OCI-LY7 (cell line): ENCODE measurements around the gene ELP6. TPM values are rescaled to one million over a fixed set of nuclear protein-coding genes. Genes with fewer than 3 reads are reported as not detected.

Experiments
- BruUV-seq: library from RNA; stranded (reverse); fragments of 400-500 nt; replicated peaks from 2 replicates; lab custom pipeline; 2021; lab: Mats Ljungman, UMichigan
- CTCF ChIA-PET: fragments of 300-600 bp; sonication (Branson Sonifier 250); formaldehyde crosslinking; loops from one replicate; lab custom pipeline; 2022; ENCODE audit warnings: antibody characterized with exemption; ENCODE audit not compliant: unreplicated experiment; lab: Charles Lee
- POLR2A ChIA-PET: fragments of 300-600 bp; sonication (Branson Sonifier 250); formaldehyde crosslinking; loops from one replicate; lab custom pipeline; 2022; ENCODE audit warnings: antibody characterized with exemption; lab: Charles Lee
- DNase-seq: peaks from one replicate; pipeline ENCODE4 v3.0.0-alpha.2; 2015; ENCODE audit warnings: low spot score
- H2AFZ ChIP-seq: fragments of 200-600 bp; sonication (generic), shearing (Covaris generic); 2 replicates; pipeline ENCODE4 v1.6.1; 2014; ENCODE audit warnings: mild to moderate bottlenecking, antibody characterized with exemption, low read length, moderate library complexity
- H3K27ac ChIP-seq: fragments of 200-600 bp; sonication (generic); 2 replicates; pipeline ENCODE4 v1.5.1; 2014; ENCODE audit warnings: mixed run types, low read depth, mild to moderate bottlenecking, moderate library complexity, low read length, inconsistent platforms; ENCODE audit not compliant: poor library complexity, severe bottlenecking
- H3K36me3 ChIP-seq: fragments of 200-600 bp; sonication (generic); 2 replicates; pipeline ENCODE4 v1.6.1; 2014; ENCODE audit warnings: mild to moderate bottlenecking, antibody characterized with exemption, low read length, moderate library complexity, mixed read lengths; ENCODE audit not compliant: insufficient read depth
- H3K4me1 ChIP-seq: fragments of 200-600 bp; sonication (generic); 2 replicates; pipeline ENCODE4 v1.5.1; 2014; ENCODE audit warnings: mild to moderate bottlenecking, low read length; ENCODE audit not compliant: insufficient read depth, poor library complexity, severe bottlenecking
- H3K4me2 ChIP-seq: fragments of 200-600 bp; sonication (generic); 2 replicates; pipeline ENCODE4 v1.6.1; 2014; ENCODE audit warnings: mild to moderate bottlenecking, low read length
- H3K4me3 ChIP-seq: fragments of 200-600 bp; sonication (generic); 2 replicates; pipeline ENCODE4 v1.5.1; 2014; ENCODE audit warnings: mild to moderate bottlenecking, low read depth, low read length; ENCODE audit not compliant: poor library complexity, severe bottlenecking
- H3K79me2 ChIP-seq: fragments of 200-600 bp; sonication (generic); 2 replicates; pipeline ENCODE4 v1.6.1; 2016; ENCODE audit warnings: low read depth, mild to moderate bottlenecking, low read length, moderate library complexity, mixed read lengths; ENCODE audit not compliant: insufficient read depth
- H3K9me2 ChIP-seq: fragments of 200-600 bp; sonication (generic); 2 replicates; pipeline ENCODE4 v1.6.1; 2016; ENCODE audit warnings: mild to moderate bottlenecking, low read length, mixed read lengths; ENCODE audit not compliant: insufficient read depth
- H3K9me3 ChIP-seq: fragments of 200-600 bp; sonication (generic); 2 replicates; pipeline ENCODE4 v1.6.1; 2014; ENCODE audit warnings: mild to moderate bottlenecking, mixed run types, low read length, mixed read lengths
- H4K20me1 ChIP-seq: fragments of 200-600 bp; sonication (generic); 2 replicates; pipeline ENCODE4 v1.6.1; 2014; ENCODE audit warnings: mild to moderate bottlenecking, antibody characterized with exemption, low read length, moderate library complexity, mixed read lengths; ENCODE audit not compliant: insufficient read depth
- EZH2phosphoT487 ChIP-seq: fragments of 200-600 bp; sonication (generic); IDR thresholded peaks from 2 replicates; pipeline ENCODE4 v1.6.1; 2018; ENCODE audit warnings: low read depth, borderline replicate concordance, mild to moderate bottlenecking, mixed run types, antibody characterized with exemption, low read length, moderate library complexity, mixed read lengths
- intact Hi-C: fragments of 100-400 bp; cut with micrococcal nuclease; formaldehyde crosslinking; loops from one replicate; pipeline ENCODE4 v1.10.0; 2022; ENCODE audit not compliant: unreplicated experiment
- small RNA-seq: library from RNA; depleted of rRNA; stranded (forward); fragments of <200 nt; gene quantifications from one replicate; pipeline ENCODE3, GENCODE V24; 2014
- total RNA-seq, 2 experiments: library from RNA; depleted of rRNA in 1 of 2; stranded (reverse); fragments of >200 nt in 1 of 2; shearing (Covaris generic) in 1 of 2; gene quantifications; 2 replicates each; pipeline ENCODE4 v1.2.3, GENCODE V29; 2014 to 2022
- TF ChIP-seq, protein P1 (sequence below): fragments of 200-600 bp; sonication (generic); conservative IDR thresholded peaks from 2 replicates; pipeline ENCODE4 v1.5.1; 2014; ENCODE audit warnings: mild to moderate bottlenecking, antibody characterized with exemption, low read length, moderate library complexity, mixed read lengths

Gene ELP6
- total RNA-seq, 2 experiments from 2014 or later, result 91.5 to 92.5 TPM

DNA sequence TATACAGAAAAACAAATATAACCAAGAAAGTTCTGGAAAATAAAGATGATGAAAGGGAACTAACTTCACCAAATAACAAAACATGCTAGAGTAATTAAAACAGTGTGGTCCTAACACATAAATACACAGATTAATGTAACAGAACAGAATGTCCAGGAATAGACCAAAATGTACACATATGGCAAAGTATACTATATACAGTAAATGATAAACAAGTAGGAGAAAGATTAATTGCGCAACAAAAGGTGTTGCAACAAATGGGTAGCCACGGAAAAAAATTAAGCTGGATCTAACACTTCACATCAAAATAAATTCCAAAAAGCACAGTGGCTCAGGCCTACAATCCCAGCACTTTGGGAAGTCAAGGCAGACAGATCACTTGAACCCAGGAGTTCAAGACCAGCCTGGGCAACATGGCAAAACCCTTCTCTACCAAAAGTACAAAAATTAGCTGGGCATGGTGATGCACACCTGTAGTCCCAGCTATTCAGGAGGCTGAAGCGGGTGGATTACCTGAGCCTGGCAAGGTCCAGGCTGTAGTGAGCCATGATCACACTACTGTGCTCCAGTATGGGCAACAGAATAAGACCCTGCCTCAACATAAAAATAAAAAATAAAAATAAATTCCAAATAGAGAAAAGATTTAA lies 57.6 kb downstream of the ELP6 start:
- no TSS peak for BruUV-seq
- H3K27ac ChIP-seq, result no peak overlapping the region
- H3K4me1 ChIP-seq, result no peaks in the 10 kb centered on the region
- no peak for DNase-seq
- peaks cover 4% of the 10 kb centered on the region; the same call in 1 of the 2 replicates for H4K20me1 ChIP-seq
- H3K36me3 ChIP-seq, result peaks cover 11% of the 10 kb centered on the region
- no peak overlapping the region for H3K4me3 ChIP-seq
- peaks cover 59% of the 10 kb centered on the region for H3K79me2 ChIP-seq
- CTCF ChIA-PET, result no interaction called here
- POLR2A ChIA-PET, result no interaction called here
- no peaks in the 10 kb centered on the region for H3K9me2 ChIP-seq
- 0 out of 2 replicates have a peak, but pooled peaks cover 4% of the 10 kb centered on the region for H3K9me3 ChIP-seq
- TF ChIP-seq EZH2phosphoT487, result no peak
- TF ChIP-seq, protein P1, sequence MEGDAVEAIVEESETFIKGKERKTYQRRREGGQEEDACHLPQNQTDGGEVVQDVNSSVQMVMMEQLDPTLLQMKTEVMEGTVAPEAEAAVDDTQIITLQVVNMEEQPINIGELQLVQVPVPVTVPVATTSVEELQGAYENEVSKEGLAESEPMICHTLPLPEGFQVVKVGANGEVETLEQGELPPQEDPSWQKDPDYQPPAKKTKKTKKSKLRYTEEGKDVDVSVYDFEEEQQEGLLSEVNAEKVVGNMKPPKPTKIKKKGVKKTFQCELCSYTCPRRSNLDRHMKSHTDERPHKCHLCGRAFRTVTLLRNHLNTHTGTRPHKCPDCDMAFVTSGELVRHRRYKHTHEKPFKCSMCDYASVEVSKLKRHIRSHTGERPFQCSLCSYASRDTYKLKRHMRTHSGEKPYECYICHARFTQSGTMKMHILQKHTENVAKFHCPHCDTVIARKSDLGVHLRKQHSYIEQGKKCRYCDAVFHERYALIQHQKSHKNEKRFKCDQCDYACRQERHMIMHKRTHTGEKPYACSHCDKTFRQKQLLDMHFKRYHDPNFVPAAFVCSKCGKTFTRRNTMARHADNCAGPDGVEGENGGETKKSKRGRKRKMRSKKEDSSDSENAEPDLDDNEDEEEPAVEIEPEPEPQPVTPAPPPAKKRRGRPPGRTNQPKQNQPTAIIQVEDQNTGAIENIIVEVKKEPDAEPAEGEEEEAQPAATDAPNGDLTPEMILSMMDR, result no peak
- no peak overlapping the region for H2AFZ ChIP-seq
- no peak overlapping the region for H3K4me2 ChIP-seq
- intact Hi-C loops, result no loop called here

DNA sequence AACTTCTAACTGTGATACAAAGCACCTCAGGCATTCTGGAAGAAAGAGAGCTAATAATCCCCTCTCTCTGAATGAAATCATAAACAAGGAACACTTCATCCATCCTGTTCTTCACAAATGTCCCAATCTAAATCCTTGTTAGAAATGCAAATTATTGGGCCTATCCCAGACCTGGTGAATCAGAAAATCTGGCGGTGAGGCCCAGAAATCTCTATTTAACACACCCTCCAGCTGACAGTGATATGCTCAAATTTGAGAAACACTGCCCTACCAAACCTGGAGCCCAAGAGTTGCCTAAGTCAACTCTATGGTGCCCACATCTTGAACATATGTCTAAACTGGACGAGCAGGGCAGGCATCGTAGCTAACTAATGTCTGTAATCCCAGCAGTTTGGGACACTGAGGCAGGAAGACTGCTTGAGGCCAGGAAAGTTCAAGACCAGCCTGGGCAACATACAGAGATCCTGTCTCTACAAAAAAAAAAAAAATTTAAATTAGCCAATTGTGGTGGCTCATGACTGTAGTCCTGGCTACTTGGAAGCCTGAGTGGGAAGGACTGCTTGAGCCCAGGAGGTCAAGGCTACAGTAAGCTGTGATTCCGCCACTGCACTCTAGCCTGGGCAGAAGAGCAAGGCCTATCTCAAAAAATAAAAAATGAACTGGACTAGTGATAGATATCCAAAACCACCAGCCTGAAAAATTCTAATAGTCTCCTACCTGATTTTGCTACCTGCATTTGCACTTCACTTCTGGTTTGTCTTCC lies 60.9 kb downstream of the ELP6 start:
- intact Hi-C loops, result no loop called here
- H2AFZ ChIP-seq, result no peak overlapping the region
- H3K4me3 ChIP-seq, result no peak overlapping the region
- CTCF ChIA-PET, result interaction anchor here (0.6 to 0.7 kb wide), 2 partner anchors 26 to 502 kb away, joined by 3 read pairs; no protein-coding TSS in a partner anchor
- POLR2A ChIA-PET, result interaction anchor here (0.6 kb wide), 2 partner anchors 97 to 489 kb away, joined by 6 to 7 read pairs; no protein-coding TSS in a partner anchor
- H3K4me1 ChIP-seq, result no peaks in the 10 kb centered on the region
- H4K20me1 ChIP-seq, result peaks cover 4% of the 10 kb centered on the region; the same call in 1 of the 2 replicates
- no peak overlapping the region for H3K27ac ChIP-seq
- H3K36me3 ChIP-seq, result peaks cover 7% of the 10 kb centered on the region; the same call in 1 of the 2 replicates
- H3K4me2 ChIP-seq, result no peak overlapping the region
- H3K9me3 ChIP-seq, result peaks cover 9% of the 10 kb centered on the region; the same call in 1 of the 2 replicates
- H3K9me2 ChIP-seq, result no peaks in the 10 kb centered on the region
- no TSS peak for BruUV-seq
- H3K79me2 ChIP-seq, result peaks cover 64% of the 10 kb centered on the region
- TF ChIP-seq EZH2phosphoT487, result no peak
- TF ChIP-seq, protein P1, result no peak
- no peak for DNase-seq

Small RNA genes within 50 kb of the gene (small RNA-seq; reads per million reads assigned to genes)
- gene AC099778.2 (not detected), gene RN7SL870P (not detected)

Other genes starting within 250 kb of the ELP6 start
- 4.7 and 11.7 TPM in 2 replicates for gene KIF9, start 230.9 kb downstream of the ELP6 start, total RNA-seq (2014; rRNA removed; shearing (Covaris generic))
- 10.1 and 11.0 TPM in 2 replicates for gene KIF9, start 230.9 kb downstream of the ELP6 start, total RNA-seq (2022)
- 11.8 and 13.1 TPM in 2 replicates for gene KLHL18, start 230.8 kb downstream of the ELP6 start, total RNA-seq (2014; rRNA removed; shearing (Covaris generic))
- gene KLHL18, start 230.8 kb downstream of the ELP6 start, total RNA-seq (2022), result 28.6 and 35.2 TPM in 2 replicates
- gene PTPN23, start 132.7 kb downstream of the ELP6 start, total RNA-seq (2014; rRNA removed; shearing (Covaris generic)), result 13.6 and 15.5 TPM in 2 replicates
- gene PTPN23, start 132.7 kb downstream of the ELP6 start, total RNA-seq (2022), result 40.0 and 41.1 TPM in 2 replicates
- 49.6 and 63.7 TPM in 2 replicates for gene SCAP, start 37.8 kb downstream of the ELP6 start, total RNA-seq (2014; rRNA removed; shearing (Covaris generic))
- 69.4 and 70.5 TPM in 2 replicates for gene SCAP, start 37.8 kb downstream of the ELP6 start, total RNA-seq (2022)
- 0.41 and 0.66 TPM in 2 replicates for gene CSPG5, start 65.2 kb upstream of the ELP6 start, total RNA-seq (2014; rRNA removed; shearing (Covaris generic))
- 0.13 and 0.22 TPM in 2 replicates for gene CSPG5, start 65.2 kb upstream of the ELP6 start, total RNA-seq (2022)